Osteocyte (in vitro differentiated cells): ENCODE results near the gene WDR90. TPM values are rescaled to one million over a fixed set of nuclear protein-coding genes. Genes with fewer than 3 reads are reported as not detected.

Experiments used
- DNase-seq: peaks from one replicate; pipeline ENCODE4 v3.0.0; 2021; ENCODE audit warnings: mixed read lengths; ENCODE audit not compliant: unreplicated experiment; ENCODE audit errors: extremely low spot score
- H3K27ac Mint-ChIP-seq: one replicate; pipeline ENCODE4 v1.8.0; 2021; ENCODE audit warnings: mild to moderate bottlenecking, mixed read lengths; ENCODE audit not compliant: unreplicated experiment
- H3K27me3 Mint-ChIP-seq: one replicate; pipeline ENCODE4 v1.8.0; 2021; ENCODE audit warnings: mixed read lengths; ENCODE audit not compliant: unreplicated experiment
- H3K36me3 Mint-ChIP-seq: one replicate; pipeline ENCODE4 v1.8.0; 2021; ENCODE audit warnings: mixed read lengths; ENCODE audit not compliant: unreplicated experiment
- H3K4me1 Mint-ChIP-seq: one replicate; pipeline ENCODE4 v1.8.0; 2021; ENCODE audit warnings: mixed read lengths; ENCODE audit not compliant: unreplicated experiment
- H3K4me3 Mint-ChIP-seq: one replicate; pipeline ENCODE4 v1.8.0; 2021; ENCODE audit warnings: mild to moderate bottlenecking, moderate library complexity, mixed read lengths; ENCODE audit not compliant: unreplicated experiment
- H3K9me3 Mint-ChIP-seq: one replicate; pipeline ENCODE4 v1.8.0; 2021; ENCODE audit warnings: mixed read lengths; ENCODE audit not compliant: unreplicated experiment
- CTCF ChIP-seq: fragments of 200-600 bp; sonication (generic); IDR thresholded peaks from 2 replicates; pipeline ENCODE4 v1.5.0; 2021; ENCODE audit warnings: antibody characterized with exemption, mild to moderate bottlenecking, moderate library complexity
- total RNA-seq: library from RNA; stranded (reverse); gene quantifications from 2 replicates; pipeline ENCODE4 v1.2.1, GENCODE V29; 2021

The WDR90 gene
- total RNA-seq, 1 donor from 2014 or later, result 38.9 TPM

DNA sequence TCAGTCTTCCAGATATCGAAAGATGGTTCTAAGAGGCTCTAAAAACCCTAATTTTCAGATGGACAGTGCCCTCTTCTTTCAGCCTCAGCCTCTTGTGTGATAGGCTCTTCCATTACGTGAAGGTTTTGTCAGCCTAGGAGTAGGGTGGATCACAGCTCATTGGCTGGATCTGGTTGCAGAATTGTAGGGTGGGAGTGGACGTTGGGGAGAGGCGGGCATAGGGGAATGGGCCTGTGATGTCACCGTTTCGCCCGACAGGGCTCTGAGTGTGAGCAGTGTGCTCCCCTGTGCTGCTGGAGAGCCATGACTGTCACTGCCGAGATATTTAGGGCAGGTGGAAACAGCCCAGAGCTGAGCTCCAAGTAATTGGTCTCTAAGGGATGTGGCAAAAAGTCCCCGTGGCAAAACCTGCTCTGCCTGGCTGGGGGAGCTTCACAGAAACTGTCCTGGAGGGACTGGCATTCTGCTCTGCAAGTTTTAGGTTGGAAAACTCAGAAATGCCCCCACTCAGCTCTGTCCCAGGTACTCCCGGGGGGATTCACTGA lies 24.6 kb upstream of the WDR90 start:
- H3K27ac Mint-ChIP-seq, result no peak overlapping the region
- no peak for TF ChIP-seq CTCF
- H3K4me3 Mint-ChIP-seq, result no peak overlapping the region
- peaks cover 35% of the 10 kb centered on the region for H3K4me1 Mint-ChIP-seq
- H3K27me3 Mint-ChIP-seq, result no peaks in the 10 kb centered on the region
- no peaks in the 10 kb centered on the region for H3K9me3 Mint-ChIP-seq
- peaks cover 4% of the 10 kb centered on the region for H3K36me3 Mint-ChIP-seq
- no peak for DNase-seq

- no peaks in the 10 kb centered on the region for H3K27me3 Mint-ChIP-seq
- no peak overlapping the region for H3K4me3 Mint-ChIP-seq
- no peak for TF ChIP-seq CTCF
- peaks cover 4% of the 10 kb centered on the region for H3K36me3 Mint-ChIP-seq
- no peak for DNase-seq
- peaks cover 38% of the 10 kb centered on the region for H3K4me1 Mint-ChIP-seq
- no peak overlapping the region for H3K27ac Mint-ChIP-seq
- no peaks in the 10 kb centered on the region for H3K9me3 Mint-ChIP-seq
These were observed 23.8 kb upstream of the WDR90 start for GRCh38 chr16:625117-625976.

DNA sequence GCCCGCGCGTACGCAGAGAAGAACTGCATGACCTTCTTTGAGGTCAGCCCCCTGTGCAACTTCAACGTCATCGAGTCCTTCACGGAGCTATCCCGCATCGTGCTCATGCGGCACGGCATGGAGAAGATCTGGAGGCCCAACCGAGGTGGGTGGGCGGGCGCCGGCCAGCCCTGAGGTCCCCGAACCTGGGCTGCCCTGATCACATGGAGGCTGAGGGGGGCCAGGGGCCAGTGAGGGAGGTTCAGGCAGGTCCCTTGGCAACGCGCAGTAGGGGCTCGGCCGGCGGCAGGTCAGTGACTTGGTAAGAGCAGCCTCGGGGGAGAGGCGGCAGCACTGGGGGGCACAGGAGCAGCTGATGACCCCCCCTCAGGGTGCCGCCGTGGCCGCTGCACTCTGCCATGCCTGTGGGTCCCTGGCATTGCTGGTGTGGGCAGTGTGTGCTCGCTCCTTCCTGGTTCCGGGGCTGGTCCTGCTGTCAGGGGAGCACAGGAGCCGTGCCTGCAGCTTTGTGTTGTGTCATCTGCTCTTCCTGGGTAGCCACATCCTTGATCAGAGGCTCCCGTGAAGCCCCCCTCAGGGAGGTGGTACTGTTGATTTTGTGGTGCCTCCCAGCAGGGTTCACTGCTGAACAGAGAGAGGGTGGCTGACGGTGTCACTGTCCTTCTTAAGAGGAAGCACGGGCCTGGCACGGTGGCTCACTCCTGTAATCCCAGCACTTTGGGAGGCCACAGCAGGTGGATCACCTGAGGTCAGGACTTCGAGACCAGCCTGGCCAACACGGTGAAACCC lies 23.0 kb upstream of the WDR90 start:
- Mint-ChIP-seq H3K4me3 (no peak overlapping the region), H3K36me3 (peaks cover 4% of the 10 kb centered on the region), H3K27ac (peak overlapping the region; percentile 95), H3K27me3 (no peaks in the 10 kb centered on the region), H3K4me1 (peaks cover 40% of the 10 kb centered on the region), H3K9me3 (no peaks in the 10 kb centered on the region)
- TF ChIP-seq CTCF, result no peak
- DNase-seq, result no peak

GRCh38 chr16:626787-627453 lies 22.2 kb upstream of the WDR90 start:
- Mint-ChIP-seq H3K4me1 (peaks cover 37% of the 10 kb centered on the region), H3K27me3 (no peaks in the 10 kb centered on the region), H3K4me3 (no peak overlapping the region), H3K27ac (peak overlapping the region; percentile 95), H3K36me3 (peaks cover 4% of the 10 kb centered on the region), H3K9me3 (no peaks in the 10 kb centered on the region)
- no peak for TF ChIP-seq CTCF
- DNase-seq, result peak; percentile 94
